ENCODE measurements around the gene CTSC.

GRCh38 chr11:88266919-88267318, 70.6 kb downstream of the CTSC start:
- TF ChIP-seq CTCF (IDR thresholded peaks at IDR 0.05; ENCODE audit: insufficient read depth, low read length, poor library complexity, severe bottlenecking) (no peak), EZH2phosphoT487 (conservative IDR thresholded peaks at IDR 0.05; ENCODE audit: low read length) (no peak)
